Nephron (organoid): ENCODE measurements around the gene SESN1.

Experiments used
- H3K27ac Mint-ChIP-seq, 3 experiments: 2 replicates each; pipeline ENCODE4 v1.8.0; 2020; ENCODE audit warnings: mixed read lengths in 3 of 3, mild to moderate bottlenecking in 2 of 3, moderate library complexity in 1 of 3
- H3K27me3 Mint-ChIP-seq: 2 replicates; pipeline ENCODE4 v1.8.0; 2021; ENCODE audit warnings: low read depth, mild to moderate bottlenecking, moderate library complexity, mixed read lengths
- H3K36me3 Mint-ChIP-seq: 2 replicates; pipeline ENCODE4 v1.8.0; 2020; ENCODE audit warnings: low read depth, mixed read lengths
- H3K4me1 Mint-ChIP-seq: 2 replicates; pipeline ENCODE4 v1.8.0; 2020; ENCODE audit warnings: mixed read lengths
- H3K4me3 Mint-ChIP-seq, 3 experiments: 2 replicates each; pipeline ENCODE4 v1.8.0; 2020; ENCODE audit warnings: mild to moderate bottlenecking in 3 of 3, mixed read lengths in 3 of 3, moderate library complexity in 2 of 3
- H3K9me3 Mint-ChIP-seq: 2 replicates; pipeline ENCODE4 v1.8.0; 2020; ENCODE audit warnings: mixed read lengths
- TF ChIP-seq, protein P1 (sequence below), 3 experiments: fragments of 200-600 bp; sonication (generic); IDR thresholded peaks; one replicate each; pipeline ENCODE4 v1.5.0; 2021; ENCODE audit warnings: antibody characterized with exemption in 3 of 3; ENCODE audit not compliant: unreplicated experiment in 3 of 3

Gene SESN1

DNA sequence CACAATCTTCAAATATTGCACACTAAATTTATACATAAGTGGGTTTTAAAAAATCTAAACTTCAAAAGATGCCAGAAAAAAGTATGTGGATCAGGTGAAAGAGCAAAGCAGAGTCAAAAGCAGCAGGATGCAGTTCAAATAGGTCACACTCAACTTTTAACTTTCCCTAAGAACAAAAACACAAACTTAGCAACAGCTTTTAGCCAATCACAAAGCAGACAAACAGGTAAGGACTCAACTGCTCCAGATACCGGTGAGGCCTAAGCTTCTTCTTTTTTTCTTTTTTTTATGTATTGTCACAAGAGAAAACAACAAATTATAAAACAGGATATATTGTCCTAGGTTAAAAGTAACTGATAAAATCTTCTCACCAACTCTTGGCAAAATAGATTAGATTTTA lies 74.7 kb downstream of the SESN1 start:
- TF ChIP-seq, protein P1, sequence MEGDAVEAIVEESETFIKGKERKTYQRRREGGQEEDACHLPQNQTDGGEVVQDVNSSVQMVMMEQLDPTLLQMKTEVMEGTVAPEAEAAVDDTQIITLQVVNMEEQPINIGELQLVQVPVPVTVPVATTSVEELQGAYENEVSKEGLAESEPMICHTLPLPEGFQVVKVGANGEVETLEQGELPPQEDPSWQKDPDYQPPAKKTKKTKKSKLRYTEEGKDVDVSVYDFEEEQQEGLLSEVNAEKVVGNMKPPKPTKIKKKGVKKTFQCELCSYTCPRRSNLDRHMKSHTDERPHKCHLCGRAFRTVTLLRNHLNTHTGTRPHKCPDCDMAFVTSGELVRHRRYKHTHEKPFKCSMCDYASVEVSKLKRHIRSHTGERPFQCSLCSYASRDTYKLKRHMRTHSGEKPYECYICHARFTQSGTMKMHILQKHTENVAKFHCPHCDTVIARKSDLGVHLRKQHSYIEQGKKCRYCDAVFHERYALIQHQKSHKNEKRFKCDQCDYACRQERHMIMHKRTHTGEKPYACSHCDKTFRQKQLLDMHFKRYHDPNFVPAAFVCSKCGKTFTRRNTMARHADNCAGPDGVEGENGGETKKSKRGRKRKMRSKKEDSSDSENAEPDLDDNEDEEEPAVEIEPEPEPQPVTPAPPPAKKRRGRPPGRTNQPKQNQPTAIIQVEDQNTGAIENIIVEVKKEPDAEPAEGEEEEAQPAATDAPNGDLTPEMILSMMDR (IDR thresholded peaks at IDR 0.05; ENCODE audit: unreplicated experiment in 3 of 3): no peak
- Mint-ChIP-seq H3K9me3 (peaks cover 3% of the 10 kb centered on the region), H3K27ac (no peak overlapping the region), H3K36me3 (no peaks in the 10 kb centered on the region), H3K4me3 (no peak overlapping the region), H3K27me3 (no peaks in the 10 kb centered on the region), H3K4me1 (peaks cover 7% of the 10 kb centered on the region)

DNA sequence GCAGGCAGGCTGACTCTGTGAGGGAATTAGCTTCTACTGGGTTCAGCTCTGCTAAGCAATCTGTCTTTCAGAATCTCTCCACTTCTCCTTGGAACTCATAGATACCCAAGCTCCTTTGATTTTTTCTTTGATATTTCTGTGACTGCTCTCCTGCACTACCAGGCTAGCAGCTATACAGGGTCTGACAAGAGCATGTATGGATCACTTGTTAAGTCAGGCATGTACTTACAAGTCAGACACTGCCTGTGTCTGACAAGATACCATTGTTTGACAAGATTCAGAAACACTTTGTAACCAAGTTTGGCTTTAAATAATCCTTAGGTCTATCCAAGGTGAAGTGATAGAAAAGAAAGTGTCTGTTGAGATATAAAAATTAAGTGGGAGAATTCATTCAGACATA lies 79.5 kb downstream of the SESN1 start:
- TF ChIP-seq, protein P1 (IDR thresholded peaks at IDR 0.05; ENCODE audit: unreplicated experiment in 3 of 3): no peak
- Mint-ChIP-seq H3K4me3 (no peak overlapping the region), H3K9me3 (no peaks in the 10 kb centered on the region), H3K4me1 (peaks cover 1% of the 10 kb centered on the region), H3K36me3 (no peaks in the 10 kb centered on the region), H3K27me3 (no peaks in the 10 kb centered on the region), H3K27ac (no peak overlapping the region)

DNA sequence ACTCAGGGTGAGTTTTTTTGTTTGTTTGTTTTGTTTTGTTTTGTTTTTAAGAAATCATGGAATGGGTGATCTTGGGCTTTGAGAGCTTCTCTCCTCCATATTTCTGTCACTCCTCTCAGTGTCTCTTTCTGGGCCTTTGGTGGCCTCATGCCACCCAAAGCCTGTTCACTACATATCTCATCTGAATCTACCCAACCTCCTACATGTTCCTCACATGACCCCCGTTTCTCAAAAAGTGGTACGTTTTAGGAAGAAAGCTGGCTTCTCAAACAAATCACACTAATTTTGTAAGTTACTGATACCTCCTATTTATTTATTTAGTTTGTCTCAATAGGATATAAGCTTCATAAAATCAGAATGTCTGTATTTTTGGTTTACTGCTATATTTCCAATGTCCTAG lies 80.0 kb downstream of the SESN1 start:
- TF ChIP-seq, protein P1 (IDR thresholded peaks at IDR 0.05; ENCODE audit: unreplicated experiment in 3 of 3): no peak
- Mint-ChIP-seq H3K27ac (no peak overlapping the region), H3K36me3 (no peaks in the 10 kb centered on the region), H3K9me3 (no peaks in the 10 kb centered on the region), H3K27me3 (no peaks in the 10 kb centered on the region), H3K4me3 (no peak overlapping the region), H3K4me1 (peaks cover 7% of the 10 kb centered on the region)

DNA sequence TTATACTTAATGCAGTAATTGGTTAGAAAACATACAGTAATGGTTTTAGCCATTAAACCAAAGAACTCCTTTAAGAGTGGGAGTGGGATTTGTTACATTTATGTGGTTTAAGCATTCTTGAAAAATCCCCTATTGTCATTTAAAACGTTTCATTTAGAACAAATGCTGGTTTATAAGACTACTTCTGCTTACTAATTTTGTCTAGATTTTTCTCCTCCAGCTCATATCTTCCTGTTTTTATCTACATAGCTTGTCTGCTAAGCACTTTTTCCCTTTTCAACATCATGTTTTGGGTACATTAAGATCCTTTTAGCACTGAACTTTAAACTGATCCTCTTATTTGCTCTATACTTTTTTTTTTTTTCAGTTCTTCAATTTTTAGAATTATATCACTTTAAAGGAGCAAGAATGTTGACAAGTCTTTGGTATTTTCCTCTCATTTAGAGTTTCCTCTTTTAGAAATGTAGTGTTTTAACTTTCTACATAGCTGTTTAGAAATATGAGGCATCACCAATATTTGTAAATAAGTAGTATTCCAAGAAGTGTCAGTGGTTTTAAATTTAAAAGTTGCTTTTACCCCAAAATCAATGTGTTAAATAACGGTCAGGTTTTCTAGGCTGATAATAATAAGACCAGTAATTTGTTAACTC lies 80.9 kb downstream of the SESN1 start:
- Mint-ChIP-seq H3K36me3 (no peaks in the 10 kb centered on the region), H3K4me3 (no peak overlapping the region), H3K27me3 (no peaks in the 10 kb centered on the region), H3K9me3 (no peaks in the 10 kb centered on the region), H3K4me1 (peaks cover 8% of the 10 kb centered on the region), H3K27ac (no peak overlapping the region)
- TF ChIP-seq, protein P1 (IDR thresholded peaks at IDR 0.05; ENCODE audit: unreplicated experiment in 3 of 3): no peak

DNA sequence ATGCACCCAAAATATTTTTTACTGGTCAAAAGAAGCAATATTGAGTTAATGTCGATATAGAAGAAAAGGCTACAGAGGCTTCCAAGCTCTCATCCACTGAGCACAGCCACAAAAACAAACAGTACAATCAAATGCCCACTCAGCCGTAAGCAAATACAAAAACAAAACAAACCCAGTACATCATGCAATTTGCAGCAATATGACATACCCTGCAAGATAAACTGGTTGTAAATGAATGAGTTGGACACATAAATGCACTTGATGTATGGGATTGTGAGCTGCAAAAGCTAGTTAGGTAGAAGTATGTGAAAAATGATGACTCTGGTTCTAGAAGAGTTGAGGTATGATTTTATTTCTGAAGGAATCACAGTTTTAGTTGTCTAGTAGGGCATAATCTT lies 83.9 kb downstream of the SESN1 start:
- peaks cover 12% of the 10 kb centered on the region for H3K4me1 Mint-ChIP-seq
- H3K9me3 Mint-ChIP-seq: no peaks in the 10 kb centered on the region
- no peak overlapping the region for H3K27ac Mint-ChIP-seq

More for the DNA sequence above, 83.9 kb downstream of the SESN1 start:
- Mint-ChIP-seq H3K4me3 (peak overlapping the region; percentile 87 to 93 (median 91)), H3K27me3 (peaks cover 3% of the 10 kb centered on the region), H3K36me3 (no peaks in the 10 kb centered on the region)
- TF ChIP-seq, protein P1 (IDR thresholded peaks at IDR 0.05; ENCODE audit: unreplicated experiment in 3 of 3): no peak
